NCI-H2081 treated with DMSO at 0.1 percent for 48 hours (cell line): ENCODE measurements around the gene CSRP3.
"Not testable (repeated sequence)": the region's sequence is repeated elsewhere in the genome, so short reads cannot be mapped to it uniquely, and the experiment has no call there.

Experiments
- DNase-seq: peaks from one replicate; lab custom pipeline; 2025; lab: John Stamatoyannopoulos, UW

CSRP3 gene

GRCh38 chr11:19185516-19186052, 16.2 kb downstream of the CSRP3 start:
- DNase-seq = no peak

- no peak for DNase-seq
Observed at GRCh38 chr11:19185036-19185435, 16.7 kb downstream of the CSRP3 start.

DNA sequence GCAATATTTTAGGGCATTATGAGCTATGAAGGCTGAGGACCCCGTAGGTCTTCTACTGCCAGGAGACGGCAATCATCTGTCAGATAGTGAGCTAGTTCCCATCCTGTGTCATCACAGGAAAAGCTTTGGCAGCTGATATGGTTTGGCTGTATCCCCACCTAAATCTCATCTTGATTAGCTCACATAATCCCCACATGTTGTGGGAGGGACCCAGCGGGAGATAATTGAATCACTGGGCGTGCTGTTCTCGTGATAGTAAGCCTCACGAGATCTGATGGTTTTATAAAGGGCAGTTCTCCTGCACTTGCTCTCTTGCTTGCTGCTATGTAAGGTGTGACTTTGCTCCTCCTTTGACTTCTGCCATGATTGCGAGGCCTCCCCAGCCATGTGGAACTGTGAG, 18.1 kb downstream of the CSRP3 start:
- DNase-seq = no peak

DNA sequence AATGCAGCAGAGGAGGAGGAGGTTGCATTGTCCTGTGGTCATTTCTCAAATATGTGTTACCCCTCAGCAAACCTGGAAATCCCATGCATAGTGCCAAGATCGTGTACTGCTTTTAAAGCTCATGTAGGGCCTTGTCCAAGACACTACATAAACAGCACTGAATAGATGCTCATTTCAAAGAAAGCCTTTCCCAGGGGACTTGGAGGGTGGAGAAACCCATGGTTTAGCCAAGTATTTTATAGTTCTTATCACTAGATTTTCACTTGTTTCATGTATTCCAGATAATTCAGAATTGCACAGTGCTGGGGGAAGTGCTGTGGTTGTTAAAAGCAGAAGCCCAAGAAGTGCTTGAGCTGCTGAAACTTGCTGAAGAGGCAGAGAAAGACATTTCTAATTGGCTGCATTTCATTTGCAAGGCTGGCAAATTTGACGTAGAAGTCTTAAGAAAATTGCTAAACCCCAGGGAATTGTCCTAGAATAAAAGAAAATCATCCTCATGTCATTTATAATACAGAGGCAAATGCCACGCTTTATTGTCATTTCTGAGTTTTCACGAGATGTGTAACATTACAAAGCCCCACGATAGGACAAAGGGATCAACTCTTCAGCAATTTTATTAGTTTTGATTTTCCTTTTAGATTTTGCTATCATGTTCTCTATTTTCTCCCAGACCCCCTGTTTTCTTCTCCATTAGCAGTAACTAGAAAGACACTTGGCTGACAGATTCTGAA, 20.1 kb downstream of the CSRP3 start:
- no peak for DNase-seq

DNA sequence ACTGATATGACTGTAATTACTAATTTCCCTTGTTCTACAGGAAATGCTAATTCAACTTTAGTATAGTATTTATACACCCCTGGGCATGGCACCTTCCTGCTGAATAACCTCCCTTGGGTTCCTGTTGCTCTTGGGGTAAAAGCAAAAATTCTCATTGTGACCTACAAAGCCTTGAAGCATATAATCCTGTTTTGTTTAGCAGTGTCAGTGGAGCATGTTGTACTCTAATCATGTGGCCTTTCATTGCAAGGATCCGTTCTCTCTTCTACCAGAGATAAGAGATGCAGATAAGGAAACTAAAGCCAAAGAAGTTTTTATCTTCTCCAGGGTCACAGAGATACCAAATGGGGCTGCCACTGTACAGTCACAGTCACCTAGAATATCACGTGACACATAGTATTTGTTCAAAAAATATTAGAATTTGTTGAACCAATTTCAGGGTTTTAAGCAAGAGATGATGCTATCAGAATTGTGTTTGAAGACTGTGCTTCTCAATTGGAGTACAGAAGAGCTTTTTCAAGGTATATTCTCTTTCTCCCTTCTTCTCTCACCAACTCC, 25.1 kb downstream of the CSRP3 start:
- no peak for DNase-seq

GRCh38 chr11:19173964-19174638, 27.7 kb downstream of the CSRP3 start:
- DNase-seq = no peak

- no peak for DNase-seq
Observed at GRCh38 chr11:19173004-19173689, 28.6 kb downstream of the CSRP3 start.

- DNase-seq = no peak
Observed at GRCh38 chr11:19168090-19168489, 33.7 kb downstream of the CSRP3 start.

DNA sequence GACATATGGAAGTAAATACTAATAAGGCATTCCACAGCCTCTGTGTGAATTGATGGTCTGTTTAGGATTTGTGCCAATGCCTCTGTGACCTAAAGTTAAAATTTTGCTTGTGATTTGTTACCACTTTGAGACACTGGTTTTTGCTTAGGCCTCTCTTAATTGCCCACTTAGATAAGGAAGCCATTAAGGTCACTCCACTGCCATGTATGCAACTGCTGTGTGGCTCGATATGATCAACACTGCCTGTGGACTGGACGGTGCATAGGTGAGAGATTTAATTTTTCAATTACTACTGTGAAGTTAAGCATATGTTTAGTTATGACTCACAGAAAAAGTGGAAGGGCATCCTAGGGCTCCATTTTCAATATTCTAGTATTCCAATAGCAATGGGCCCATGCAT, 36.9 kb downstream of the CSRP3 start:
- DNase-seq = no peak

GRCh38 chr11:19164230-19164855, 37.4 kb downstream of the CSRP3 start:
- peak; percentile 61 for DNase-seq

GRCh38 chr11:19163617-19164016, 38.2 kb downstream of the CSRP3 start:
- no peak for DNase-seq

- no peak for DNase-seq
Observed at GRCh38 chr11:19162951-19163505, 38.8 kb downstream of the CSRP3 start.

DNA sequence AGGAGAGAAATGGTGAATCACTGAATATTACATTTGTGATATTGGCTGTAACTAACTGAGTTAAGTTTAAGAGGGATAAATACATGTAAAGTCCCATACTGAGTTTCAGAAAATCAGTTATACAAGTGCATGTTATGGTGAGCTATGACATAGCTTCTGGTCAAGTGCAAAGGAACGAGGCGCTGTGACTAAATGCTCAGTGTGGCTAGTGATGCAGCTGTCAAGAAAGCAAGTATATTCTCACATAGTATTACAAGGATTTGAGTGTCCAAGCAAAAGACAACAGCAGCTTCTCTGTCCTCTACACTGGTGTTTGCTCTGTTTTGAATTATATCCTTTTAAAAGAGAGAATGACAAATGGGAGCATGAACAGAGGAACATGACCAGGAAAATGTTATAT, 40.1 kb downstream of the CSRP3 start:
- no peak for DNase-seq

- DNase-seq = no peak
Observed at GRCh38 chr11:19160847-19161246, 40.9 kb downstream of the CSRP3 start.

DNA sequence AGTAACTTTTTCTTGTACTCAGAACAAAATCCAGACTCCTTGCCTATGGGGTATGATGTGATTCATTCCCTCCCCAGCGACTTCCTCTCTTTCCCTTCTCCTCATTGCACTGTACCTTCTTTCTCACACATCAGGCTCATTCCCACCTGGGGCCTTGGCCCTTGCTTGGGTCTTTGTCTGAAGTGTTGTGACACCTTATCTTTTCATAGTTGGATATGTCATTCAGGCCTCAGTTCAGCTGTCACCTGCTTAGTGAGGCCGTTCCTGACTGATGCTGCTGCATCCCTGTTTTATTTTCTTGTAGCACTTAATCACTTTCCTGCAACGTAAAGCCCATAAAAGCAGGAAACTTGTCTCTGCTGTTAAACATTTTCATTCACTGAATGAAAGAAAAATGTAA, 44.9 kb downstream of the CSRP3 start:
- DNase-seq = no peak

- DNase-seq = no peak
Observed at GRCh38 chr11:19145319-19145718, 56.5 kb downstream of the CSRP3 start.

DNA sequence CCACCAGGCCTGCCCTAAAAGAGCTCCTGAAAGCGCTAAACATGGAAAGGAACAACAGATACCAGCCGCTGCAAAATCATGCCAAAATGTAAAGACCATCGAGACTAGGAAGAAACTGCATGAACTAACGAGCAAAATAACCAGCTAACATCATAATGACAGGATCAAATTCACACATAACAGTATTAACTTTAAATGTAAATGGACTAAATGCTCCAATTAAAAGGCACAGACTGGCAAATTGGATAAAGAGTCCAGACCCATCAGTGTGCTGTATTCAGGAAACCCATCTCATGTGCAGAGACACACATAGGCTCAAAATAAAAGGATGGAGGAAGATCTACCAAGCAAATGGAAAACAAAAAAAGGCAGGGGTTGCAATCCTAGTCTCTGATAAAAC, 64.9 kb downstream of the CSRP3 start:
- not testable (repeated sequence) for DNase-seq

- no peak for DNase-seq
Observed at GRCh38 chr11:19134004-19134403, 67.8 kb downstream of the CSRP3 start.
